ENCODE results near the gene DNAAF3.
A peak's percentile ranks its signal among the peaks of the same experiment; 100 is the strongest.
"Not testable (repeated sequence)": the region's sequence is repeated elsewhere in the genome, so short reads cannot be mapped to it uniquely, and the experiment has no call there.

The DNAAF3 gene

DNA sequence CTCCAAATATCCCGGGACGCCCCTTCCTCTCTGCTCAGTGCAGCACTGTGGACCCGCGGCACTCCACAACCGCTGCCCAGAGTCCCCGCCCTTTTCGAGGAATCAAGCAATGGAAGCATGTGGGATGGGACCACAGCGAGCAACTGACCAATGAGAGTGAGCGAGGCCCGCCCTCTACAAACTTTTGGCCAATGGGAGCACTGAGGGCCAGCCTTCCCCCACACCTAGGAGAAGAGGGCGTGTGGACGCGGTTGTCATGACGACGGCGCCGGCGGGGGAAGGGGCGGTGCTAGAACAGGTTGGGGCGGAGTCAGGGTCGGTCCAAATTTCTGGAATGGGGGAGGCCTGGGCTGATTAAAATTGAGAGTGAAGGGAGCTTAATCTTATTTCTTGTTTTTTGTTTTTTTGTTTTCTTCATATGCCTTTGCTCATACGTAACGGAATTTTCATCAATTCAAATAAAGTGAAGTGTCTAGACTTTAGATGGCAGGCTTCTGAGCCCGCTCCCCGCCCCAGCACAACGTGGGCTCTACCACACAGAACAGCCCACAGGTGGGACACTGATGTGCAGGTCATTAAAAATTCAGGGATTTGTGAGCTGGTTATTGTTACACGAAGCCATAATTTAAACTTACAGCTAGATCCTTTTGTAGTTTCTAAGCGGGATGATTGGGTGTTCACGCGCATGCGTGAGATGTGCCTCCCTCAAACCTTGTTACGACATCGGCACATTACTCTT, at the start of gene DNAAF3:
Gene DNAAF3 (minus strand): TSS at position 84 of the 739 bp plus-strand sequence. CDS start 200 bp downstream, outside the sequence.
- peak; percentile 98 for DNase-seq

DNA sequence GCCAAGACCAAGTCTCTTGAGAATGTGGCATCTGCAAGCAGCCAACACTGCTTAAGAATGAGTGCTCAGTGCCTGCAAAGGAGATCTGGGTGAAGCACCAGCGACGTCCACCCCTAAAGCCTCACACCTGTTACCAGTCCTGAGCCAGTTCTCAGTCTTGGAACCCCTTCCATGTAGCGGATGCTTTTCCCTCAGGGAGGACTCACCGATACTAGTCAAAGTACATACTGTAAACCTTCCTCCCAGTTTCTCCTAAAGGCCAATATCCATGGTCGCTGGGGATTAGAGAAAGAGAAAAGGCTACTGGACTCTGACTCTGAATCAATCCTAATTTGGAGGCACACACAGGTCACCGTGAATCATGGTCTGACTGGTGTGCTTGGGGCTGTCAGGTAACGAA, 47.1 kb upstream of the DNAAF3 start:
- DNase-seq = no peak

DNA sequence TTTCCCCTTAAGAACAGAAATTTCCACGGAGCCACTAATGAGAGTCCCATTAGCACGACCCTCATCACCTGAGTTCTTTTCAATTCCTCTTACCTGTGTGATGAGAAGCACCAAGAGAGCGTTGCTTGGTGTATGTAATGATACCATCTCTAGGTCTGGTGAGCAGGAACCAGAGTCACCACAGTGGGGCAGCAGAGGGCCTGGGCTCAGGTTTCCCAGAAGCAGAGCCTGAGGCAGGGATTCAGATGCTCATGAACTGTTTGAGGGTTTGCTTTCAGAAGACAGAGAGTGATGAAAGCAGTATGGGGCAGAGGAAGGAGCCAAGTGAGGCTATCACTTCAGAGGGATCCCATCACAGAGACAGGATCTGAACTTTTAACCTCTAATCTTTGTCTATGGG, 46.0 kb upstream of the DNAAF3 start:
- DNase-seq = no peak

DNA sequence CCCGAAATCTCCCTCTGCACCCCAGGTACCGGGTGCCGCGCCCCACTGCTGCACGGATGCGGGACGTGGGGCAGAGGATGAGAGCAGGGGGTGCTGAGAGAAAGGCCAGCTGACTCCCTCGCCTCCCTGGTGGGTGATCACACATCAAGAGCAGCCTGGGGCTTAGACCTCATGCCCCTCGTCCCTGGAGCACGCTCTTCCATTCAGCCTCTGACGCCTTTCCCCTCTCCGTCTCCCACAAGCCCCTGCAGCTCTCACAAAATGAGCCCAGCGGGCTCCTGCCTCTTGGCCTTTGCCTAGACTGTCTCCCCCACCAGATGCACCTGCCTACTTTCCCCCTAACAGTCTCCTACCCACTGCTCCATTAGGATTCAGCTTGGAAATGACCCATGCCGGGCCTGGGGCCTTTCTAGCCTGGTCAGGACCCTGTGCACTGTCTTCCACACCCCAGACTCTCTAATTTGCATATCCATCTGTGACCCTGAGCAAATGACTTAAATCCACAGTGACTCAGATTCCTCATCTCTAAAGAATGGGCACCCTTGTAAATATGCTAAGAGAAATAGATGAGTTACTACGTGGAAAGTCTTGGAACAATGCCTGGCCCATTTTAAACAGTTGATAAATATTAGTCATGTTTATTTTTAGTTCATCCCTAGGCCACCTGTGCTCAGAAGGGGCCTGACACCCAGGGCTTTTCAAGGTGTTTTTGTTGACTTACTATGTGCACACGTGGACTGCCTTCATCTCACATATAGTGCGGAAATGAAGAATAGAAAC, 43.5 kb upstream of the DNAAF3 start:
- peak; percentile 95 for DNase-seq

DNA sequence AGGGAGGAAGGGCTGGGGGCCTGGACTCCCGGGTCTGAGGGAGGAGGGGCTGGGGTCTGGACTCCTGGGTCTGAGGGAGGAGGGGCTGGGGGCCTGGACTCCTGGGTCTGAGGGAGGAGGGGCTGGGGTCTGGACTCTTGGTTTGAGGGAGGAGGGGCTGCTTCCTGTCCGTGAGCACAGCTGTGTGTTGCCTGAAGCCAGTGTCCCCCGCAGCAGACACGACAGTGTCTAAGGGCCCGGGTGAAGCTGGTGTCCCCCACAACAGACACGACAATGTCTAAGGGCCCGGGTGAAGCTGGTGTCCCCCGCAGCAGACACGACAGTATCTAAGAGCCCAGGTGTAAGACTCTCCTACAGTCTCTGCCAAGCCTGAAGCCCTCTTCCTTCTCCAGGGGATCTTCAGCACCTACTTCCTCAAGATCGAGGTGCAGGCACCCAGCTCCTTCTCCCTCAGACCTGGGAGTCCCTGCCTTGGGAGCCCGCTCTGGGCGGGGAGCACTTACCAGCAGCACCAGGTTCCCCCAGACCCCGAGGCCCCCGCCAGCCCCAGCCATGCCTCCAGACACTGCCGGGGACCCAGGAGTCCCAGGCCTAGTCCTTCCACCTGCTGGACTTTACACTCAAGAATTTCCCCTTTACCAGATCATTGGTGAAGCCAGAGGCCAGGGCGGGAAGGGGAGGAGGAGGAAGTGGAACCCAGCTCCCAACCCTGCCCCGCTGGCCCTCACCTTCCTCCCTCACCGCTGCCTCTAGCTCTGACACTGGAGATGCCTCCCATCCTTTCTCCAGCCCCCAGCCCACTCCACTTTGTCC, 42.7 kb upstream of the DNAAF3 start, which contains the start of gene PTPRH:
Gene PTPRH (minus strand): TSS at position 622 of the 813 bp plus-strand sequence. CDS start 68 bp downstream, at position 554.
- DNase-seq = no peak

DNA sequence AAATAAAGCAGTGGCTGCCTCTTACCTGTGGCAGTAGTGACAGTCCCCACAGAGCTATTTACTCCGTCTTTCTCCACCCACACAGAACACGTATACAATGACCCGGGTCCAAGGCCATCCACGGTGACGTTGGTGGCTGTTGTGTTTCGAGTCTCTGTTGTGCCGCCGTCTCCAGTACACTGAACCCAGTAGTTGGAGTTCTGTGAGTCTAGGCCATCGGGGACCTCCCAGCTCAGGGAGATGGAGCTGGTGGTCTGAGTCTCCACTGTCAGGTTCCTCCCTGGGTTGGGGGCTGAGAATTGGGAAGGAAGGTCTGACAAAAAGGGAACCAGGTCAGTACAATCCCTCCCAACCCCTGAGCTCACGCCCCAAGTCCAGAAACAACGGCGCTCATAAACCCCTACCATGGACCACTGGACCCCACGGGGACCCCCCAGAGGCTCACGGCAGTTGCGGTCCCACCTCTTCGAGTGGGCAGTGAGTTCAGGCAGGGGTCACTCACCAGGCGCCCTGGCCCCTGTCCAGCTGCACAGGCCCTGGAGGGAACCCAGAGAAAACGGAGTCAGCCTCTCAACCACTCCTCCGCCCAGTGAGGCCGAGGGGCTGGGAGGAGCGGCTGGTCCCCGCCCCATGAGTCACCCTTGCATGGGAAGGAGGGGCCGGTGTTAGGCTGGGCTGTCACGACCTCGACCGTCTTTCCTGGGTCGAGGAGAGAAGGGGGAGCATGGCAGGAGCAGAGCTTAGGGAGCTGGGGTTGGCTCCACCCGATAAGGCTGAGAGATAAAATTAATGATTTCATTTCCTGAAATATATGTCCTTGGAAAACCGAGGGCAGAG, 40.5 kb upstream of the DNAAF3 start:
- DNase-seq = peak; percentile 72

- DNase-seq = not testable (repeated sequence)
Observed at GRCh38 chr19:55202199-55202598, 35.8 kb upstream of the DNAAF3 start.

DNA sequence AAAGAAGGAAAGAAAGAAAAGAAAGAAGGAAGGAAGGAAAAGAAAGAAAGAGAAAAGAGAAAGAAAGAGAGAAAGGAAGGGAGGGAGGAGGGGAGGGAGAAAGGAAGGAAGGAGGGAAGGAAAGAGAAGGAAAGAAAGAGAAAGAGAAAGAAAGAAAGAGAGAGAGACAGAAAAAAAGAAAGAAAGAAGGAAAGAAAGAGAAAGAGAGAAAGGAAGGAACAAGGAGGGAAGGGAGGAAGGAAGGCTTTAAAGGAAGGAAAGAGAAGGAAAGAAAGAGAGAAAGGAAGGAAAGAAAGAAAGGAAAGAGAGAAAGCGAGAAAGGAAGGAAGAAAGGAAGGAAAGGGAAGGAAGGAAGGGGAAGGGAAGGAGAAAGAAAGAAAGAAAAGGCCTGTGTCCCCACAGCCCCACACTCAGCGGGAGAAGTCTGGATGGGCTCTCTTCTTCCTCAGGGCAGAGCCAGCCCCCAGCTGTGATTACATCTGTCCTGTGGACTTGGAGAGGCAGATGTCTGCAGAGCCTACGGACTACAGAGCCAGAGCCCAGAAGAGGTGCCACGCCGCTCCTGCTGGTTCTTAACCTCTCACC, 33.3 kb upstream of the DNAAF3 start:
- DNase-seq = no peak

- DNase-seq = no peak
Observed at GRCh38 chr19:55198651-55199050, 32.2 kb upstream of the DNAAF3 start.

GRCh38 chr19:55197528-55197927, 31.1 kb upstream of the DNAAF3 start:
- no peak for DNase-seq

DNA sequence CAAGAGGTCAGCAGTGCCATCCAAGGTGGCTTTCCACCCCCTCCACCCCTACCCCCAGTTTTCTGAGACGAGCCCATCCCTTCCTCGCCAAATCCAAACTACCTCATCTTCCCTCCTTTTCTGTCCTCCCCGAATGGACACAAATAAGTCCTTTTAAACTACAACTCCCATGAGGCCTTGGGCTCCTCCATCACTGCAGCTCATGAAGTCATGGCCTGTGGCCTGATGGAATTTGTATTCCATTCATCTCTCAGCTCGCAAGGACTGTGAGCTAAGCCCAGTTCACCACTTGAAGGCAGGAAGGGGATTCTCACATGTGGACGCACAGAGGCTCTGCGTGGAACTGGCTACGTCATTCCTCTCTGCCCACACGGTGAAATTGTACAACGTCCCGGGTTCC, 30.4 kb upstream of the DNAAF3 start:
- no peak for DNase-seq

DNA sequence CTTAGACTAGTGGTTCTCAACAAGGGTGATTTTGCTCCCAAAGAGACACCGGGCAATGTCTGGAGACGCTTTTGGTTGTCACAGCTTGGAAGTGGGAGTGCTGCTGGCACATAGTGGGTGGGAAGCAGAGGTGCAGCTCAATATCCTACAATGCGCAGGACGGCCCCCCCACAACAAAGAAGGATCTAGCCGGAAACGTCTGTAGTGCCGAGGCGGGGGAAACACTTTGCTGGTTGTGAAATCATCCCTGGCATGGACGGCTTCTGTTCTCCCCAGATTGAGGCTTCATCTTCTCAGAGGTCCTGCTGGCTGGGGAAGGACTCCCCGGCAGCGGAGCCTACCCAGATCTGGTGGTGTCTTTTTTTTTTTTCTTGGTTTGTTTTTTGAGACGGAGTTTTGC, 27.1 kb upstream of the DNAAF3 start:
- no peak for DNase-seq

DNA sequence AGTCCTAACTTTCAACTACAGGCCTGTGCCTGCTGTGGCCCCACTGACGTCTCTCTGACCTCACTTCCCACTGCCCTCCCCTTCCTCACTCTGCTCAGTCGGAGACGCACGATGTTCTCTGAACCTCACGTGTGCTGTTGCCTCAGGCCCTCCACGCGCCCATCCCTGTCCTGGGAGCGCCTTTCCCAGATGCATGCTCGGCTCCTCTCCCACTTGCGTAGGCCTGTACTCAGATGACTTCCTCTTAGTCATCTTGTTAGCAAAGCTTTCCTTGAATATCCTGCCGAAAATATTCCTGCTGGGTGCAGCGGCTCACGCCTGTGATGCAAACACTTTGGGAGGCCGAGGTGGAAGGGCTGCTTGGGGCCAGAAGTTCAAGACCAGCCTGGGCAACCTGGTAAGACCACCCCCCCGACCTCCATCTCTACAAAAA, 23.0 kb upstream of the DNAAF3 start:
- DNase-seq = no peak

DNA sequence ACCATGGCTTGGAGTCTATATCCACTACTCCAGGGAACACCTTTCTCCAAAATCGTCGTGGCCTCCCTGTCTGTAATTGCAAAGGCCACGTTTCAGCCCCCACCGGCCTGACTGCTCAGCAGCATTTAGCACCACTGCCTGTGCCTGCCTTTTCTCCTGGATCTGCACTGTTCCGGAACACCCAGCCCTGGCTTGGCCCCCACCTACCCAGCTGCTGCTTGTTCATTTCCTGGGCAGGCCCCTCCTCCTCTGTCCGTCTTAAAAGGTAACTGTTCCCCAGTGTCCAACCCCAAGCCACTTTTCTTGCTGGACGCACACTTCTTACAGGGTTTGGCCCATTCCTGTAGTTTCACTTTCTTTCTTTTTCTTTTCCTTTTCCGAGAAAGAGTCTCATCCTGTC, 22.2 kb upstream of the DNAAF3 start:
- DNase-seq = no peak

- DNase-seq = no peak
Observed at GRCh38 chr19:55186080-55186479, 19.7 kb upstream of the DNAAF3 start.

DNA sequence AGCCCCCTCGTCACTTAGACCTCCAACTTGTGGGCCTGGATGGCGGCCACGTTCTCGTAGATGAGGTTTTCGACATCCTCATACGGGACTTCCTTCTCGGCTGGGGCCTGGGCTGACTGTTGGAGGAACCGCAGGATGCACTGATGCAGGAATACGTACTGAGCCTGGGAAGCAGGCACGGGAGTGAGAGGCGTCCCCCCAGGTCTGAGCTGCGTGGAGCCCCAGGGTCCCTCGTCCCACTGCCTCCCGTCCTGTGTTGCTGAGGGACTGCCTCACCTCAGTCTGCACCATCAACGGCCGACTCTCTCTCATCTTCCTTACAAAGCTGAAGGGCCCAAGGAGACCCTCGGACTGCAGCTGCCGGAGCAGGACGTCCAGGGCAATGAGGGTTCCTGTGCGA, 15.3 kb upstream of the DNAAF3 start:
- DNase-seq = no peak

DNA sequence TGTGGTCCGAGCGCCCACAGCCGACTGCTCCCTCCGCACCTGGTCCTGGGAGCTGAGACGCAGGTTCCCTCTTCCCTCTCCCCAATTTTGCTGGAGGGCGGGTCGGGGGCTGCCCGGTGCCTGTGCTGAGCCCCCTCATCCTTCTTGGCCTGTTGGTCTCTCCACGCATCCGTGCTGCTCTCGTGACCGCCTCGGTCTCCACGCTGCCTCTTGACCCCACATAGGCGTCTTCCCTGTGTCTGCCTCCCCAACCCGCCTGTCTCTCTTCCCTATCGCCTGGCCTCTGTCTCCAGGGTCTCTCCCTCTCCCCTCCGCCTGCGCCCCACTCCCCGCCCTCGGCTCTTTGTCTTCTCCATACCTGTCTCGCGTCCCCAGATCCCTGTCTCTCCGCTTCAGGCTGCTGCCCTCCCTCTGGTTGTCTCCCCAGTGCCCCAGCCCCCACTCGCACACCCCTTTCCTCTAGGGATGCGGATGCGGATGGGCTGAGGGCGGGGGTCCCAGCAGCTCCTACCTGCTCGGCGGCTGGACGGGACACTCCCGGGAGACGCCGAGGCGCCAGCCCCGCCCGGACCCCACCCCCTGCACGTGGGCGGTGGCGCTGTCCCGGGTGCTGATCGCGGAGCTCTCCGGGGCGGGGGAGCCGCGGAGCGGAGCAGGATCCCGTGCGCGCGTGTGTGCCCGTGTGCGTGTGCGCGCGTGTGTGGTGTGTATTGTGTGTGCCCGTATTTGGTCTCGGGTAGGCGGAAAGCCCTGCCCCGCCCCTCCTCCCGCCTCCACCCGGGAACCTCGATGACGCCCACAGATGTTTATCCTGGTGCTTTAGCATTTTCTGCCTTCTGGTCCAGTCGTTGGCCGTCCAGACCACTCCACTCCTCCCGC, 13.4 kb upstream of the DNAAF3 start, which contains the start of gene SYT5:
Gene SYT5 (minus strand): TSS at position 684 of the 879 bp plus-strand sequence. CDS start 1,248 bp downstream, outside the sequence.
- DNase-seq = no peak

DNA sequence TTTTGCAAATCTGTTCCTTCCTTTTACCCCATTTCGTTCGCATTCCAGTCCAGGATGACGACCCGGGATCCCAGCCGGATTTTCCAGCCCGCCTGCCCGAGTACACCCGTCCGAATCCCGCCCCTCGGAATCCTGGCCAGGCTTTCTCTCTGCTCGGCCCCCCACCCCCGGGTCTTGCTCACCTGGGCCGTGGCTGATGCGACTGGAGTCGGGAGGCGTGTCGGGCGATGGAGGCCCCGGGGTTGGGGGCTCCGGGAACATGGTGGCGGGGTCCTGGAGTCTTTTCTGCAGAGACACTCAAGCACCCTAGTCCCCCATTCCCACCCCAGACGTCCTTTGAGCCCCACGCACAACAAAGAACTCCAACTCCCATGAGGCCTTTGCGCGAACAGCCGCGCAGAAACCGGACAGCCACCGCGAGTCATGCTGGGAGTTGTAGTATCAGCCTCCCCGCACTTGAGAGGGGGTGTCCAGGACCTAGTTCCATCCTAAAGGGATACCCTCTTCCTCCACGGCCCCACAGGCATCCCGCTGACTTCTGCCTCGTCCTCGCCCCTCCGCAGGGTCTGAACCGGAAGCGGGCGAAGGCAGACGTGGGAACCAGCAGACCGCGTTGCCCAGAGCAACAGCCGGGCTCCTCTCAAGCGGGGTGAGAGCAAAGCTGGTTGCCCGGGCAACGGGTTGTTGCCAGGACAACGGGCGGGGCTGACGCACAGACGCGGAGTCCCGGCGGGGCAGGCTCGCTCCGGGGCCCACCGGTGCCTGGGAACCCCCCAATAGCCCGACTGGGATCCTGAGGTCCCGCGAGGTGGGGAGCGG, 12.6 kb upstream of the DNAAF3 start:
- peak; percentile 69 for DNase-seq

DNA sequence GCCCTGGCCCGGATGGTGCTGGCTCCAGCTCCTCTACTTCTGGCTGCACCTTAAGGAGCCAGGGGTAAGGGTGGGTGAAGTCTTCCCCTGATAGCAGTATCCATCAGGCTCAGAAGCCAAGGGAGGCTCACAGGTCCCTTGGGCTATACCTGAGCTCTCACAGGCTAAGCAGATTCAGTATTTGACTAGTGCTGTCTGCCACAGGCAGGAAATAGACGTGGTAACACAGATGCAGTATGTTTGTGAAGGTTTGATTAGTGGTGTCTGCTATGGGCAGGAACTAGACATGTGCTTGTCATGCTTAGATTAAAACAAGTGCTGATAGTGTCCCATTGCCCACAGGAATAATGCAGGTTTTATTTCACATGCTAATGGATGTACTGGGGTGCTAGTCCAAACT, 9.7 kb upstream of the DNAAF3 start:
- DNase-seq = no peak
